SKM-1 treated with dmso at 0.1 percent for 144 hours (cell line): ENCODE results near the gene CNIH3.

Experiments used
- DNase-seq: peaks from one replicate; lab custom pipeline; 2025; ENCODE audit not compliant: unreplicated experiment; lab: John Stamatoyannopoulos, UW

Gene CNIH3

DNA sequence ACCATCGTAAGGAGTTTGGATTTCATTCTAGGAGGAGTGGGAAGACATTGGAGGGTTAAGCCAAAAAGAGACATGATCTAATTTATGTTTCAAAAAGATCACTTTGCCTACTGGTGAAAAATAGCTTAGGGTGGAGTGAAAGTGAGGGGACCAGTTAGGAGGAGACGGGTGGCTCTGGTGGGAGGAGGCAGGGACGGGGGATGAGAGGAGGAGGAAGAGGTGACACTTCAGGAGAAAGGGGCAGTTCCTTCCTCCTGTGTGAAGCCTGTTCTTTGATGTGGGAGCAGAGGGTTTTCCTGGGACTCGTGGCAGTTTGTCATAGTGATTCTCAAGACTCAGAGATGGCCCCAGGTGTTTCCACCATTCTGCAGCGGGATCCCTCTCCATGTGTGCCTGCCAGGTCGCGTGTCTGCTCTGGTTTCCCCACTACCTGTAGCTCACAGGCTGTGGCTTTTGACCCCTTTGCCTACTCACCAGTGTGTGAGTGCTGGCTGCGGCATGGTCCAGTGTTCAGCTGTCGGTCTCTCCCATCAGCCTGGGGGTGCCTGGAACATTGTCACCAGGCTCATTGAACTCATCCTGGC is 102.4 kb downstream of the CNIH3 start:
- DNase-seq, result no peak

DNA sequence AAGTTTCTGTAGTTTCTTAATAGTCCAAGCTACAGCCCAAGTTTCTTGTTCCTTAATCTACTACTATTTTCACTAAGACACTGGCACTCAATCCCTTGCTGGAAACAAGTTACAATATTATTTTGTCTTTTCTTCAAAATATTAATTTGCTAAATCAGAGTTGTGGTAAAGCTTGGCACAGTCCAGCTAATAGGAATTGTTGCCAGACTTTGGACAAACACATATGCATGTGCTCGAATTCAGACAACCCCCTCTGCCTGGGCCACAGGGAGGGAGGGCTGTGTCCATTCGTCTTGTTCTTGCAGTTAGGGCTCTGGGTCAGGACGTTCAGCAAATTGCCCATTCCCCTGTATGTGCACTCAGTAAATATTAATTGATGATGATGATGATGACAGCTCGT is 103.6 kb downstream of the CNIH3 start:
- DNase-seq, result no peak

DNA sequence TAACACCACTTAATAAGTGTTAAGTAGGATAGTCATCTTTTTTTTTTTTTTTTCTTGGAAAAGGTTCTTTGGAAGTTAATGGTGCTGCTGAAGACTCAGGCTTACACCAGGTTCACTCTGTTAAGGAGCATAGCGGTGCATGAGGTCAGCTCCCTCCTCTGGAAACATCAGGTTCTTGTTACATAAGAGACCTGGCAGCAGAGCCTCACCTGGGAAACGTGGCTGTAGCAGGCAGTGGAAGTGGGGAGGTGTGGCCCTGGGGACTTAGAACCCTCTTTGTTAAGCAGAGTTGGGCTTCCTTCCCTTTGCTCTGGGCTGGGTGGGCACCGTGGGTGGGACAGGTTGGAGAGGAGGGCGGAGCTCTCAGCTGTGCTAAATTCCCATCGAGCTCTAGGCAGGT is 104.1 kb downstream of the CNIH3 start:
- DNase-seq, result no peak

DNA sequence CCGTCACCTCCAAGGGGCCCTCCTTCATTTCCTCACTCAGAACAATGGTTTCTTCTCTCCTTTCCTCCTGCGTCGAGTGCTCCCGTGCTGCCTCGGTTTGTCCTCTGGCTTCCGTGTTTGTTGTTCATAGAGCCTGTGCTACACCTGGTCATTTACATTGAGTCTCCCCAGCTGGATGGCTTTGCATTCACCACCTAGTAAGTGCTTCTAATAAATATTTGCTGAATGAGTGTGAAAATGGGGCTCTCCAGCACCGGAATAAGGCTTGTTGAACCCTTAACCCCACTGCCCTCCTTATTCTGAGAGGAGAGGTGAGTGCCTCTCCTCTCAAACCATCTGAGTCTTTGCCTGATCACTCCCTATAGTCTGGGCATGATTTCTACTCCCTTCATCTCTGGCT is 104.9 kb downstream of the CNIH3 start:
- no peak for DNase-seq

DNA sequence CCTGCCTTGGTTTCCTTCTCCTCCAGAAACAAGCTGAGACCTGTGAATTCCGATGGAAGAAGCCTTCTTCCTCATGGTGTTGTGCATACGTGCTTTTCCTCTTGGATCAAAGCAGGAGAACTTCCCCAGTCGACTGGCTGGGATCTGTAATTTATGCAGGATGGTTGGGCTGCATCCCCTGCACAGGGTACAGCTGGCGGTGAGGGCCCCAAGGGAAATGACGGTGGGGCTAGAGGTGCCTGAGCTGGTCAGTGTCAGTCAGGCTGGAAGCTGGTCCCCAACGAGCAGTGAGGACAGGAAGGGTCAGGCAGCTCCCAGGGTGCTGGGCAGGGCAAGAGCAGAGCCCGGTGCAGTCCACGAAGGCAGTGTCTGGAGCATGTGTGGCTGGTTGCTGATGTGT is 106.7 kb downstream of the CNIH3 start:
- DNase-seq, result no peak

DNA sequence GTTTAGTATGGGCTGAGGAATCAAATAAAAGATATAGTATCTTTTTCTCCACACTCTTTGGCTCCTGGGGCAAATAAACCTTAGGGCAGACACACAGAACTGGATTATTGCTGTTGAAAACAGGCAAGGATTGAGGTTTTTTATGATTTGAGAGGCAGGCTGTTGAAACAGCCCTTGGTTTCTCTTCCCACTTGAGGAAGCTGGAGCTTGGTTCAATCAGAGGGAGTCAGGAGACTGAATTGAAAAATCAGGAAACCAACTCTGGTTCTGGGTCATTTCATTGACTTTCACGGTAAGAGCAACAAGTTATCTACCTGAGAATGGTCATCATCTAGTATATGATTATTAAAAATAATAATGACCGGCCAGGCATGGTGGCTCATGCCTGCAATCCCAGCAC is 108.4 kb downstream of the CNIH3 start:
- no peak for DNase-seq

DNA sequence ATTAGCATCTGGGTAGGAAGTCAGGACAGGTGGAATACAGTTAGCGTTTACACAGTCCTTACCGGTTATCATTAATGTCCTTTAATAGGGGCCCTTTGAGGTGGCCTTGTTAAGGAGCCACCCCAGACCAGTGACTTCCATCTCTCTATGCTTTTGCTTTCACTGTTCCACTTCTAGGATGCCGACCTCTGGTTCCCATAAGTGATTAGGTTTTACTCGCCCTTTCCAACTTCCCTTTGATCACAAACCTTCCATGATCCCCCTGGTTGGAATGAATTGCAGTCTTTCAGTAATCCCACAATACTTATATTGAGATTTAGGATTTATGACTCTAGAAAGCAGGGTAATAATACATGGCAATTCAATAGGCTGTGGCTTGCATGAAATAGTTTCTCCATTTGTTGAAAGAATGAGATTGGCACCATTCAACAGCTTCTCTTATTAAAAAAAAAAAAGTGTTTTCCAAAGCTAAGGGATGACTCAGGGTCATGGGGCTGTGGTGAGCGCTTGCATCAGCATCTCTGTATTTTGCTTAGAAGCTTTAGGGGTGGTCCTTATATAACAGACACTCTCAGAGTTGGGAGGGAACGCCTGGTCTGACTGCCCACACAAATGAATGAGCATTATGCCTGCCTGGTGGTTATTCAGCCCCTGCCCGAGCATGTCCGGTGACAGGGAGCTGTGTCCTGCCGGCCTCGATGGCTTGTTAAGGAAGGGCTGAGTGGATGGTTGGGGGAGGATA is 110.5 kb downstream of the CNIH3 start:
- no peak for DNase-seq

DNA sequence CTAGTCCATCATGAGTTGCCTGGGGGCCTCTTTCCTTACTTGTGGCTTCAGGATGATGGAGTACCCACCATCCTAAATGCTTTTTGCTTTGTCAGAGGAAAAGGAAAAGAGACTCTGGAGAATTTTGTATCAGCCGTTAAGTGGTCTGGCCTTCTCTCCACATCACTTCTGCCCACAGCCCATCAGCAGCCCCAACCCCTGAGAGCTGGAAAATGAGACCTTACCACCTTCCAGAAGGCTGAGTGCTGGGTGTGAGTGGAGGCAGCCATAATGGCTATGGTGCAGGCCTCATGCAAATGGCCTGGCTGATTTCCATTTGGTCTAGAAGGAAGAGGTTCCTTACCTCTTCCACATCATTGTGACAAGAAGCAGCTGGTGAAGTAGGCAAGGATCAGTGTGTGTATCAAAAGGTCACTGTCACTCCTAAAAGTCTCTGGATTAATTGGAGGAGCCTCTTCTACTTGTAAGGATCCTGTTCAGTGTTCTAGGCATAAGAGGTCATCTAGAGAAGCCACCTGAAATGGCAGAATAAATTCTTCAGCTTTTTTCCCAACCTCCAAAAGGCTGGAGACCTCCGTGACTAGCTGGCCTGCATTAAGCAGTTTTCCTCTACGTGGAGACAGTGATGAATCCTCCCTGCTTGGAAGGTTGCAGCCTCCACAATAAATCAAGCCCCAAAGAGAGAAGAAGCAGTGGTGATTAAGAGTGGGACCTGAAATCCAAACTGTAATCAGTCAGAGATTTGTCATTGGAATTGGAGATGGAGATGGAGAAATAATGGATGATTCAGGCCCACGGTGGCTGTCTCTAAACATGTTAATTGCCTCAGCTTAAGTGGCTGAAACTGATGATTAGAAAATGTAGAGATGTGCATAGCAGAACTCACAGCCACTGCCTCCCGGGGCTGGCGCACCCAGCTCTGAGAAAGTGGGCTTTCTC is 111.5 kb downstream of the CNIH3 start:
- no peak for DNase-seq

DNA sequence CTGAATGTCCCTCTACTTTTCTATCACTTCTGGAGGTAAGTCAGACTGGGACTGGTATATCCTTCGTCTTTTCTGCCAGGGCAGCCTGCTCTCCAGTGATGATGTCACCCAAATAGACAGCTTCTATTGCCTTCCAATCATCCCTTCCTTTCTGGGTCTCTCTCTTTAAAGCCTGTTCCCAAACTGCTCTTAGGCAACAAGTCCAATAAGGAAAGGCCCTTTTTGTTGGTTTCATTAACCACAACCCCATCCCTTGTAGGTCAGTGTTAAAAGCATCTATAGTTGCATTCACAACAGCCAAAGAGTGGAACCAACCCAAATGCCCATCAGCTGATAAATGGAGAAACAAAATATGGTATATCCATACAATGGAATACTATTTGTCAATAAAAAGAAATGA is 114.4 kb downstream of the CNIH3 start:
- no peak for DNase-seq

DNA sequence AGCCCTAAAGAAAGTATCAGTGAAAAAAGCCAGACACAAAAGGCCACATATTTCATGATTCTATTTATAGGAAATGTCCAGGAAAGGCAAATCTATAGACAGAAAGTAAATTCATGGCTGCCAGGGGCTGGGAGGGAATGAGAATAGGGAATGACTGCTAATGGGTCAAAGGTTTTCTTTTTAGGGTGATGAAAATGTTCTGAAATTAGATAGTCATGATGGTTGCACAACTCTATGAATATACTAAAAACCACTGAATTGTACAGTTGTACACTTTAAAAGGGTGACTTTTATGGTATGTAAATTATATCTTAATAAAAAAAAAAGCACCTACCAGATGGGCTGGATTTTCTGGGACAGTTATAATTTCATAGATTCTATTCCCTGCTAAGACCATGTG is 114.8 kb downstream of the CNIH3 start:
- no peak for DNase-seq

DNA sequence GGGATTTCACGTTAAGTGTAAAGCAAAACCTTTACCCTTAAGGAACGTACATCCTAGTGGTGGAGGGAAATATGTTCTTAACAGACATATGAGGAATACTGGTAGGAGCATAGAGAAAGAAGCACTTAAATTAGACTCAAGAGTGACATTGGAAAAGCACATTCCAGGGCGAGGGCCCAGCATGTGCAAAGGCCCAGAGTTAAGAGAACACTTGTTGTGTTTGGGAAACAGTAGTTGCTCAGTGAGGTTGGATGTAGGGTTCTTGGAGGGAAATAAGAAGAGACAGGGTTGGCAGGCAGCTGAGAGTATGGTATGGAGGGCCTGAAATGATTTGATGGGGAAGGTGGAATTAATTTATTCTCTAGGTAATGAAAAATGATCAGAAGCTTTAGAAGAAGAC is 115.5 kb downstream of the CNIH3 start:
- no peak for DNase-seq

DNA sequence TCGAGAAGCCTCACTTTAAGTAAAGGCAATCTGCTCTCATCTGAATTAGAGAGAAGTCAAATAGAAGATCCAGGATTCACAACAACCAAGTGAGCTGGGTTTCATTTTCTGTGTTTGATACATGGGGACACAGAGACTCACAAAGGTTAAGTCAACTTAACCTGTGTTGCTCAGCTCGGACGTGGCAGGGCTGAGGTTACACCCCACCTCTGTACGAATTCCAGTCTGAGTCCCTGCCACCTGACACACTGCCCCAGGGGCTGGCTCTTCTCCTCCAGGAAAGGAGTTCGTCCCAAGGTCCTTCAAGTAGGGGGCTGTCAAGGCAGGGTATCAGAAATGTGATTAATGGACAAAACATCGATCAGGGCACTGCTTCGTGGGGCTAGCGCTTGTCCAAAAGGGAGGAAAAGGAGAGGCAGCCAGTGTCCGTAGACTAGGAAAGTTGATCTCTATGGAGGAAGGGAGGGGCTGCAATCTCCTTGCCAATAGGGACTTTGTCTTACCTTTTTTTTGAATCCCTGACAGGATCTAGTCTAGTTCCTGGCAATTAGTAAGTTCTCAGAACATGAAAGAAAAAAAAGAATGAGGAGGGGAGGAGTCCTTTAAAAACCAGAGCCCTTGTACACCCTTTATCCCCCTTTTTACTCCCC is 116.4 kb downstream of the CNIH3 start:
- no peak for DNase-seq

DNA sequence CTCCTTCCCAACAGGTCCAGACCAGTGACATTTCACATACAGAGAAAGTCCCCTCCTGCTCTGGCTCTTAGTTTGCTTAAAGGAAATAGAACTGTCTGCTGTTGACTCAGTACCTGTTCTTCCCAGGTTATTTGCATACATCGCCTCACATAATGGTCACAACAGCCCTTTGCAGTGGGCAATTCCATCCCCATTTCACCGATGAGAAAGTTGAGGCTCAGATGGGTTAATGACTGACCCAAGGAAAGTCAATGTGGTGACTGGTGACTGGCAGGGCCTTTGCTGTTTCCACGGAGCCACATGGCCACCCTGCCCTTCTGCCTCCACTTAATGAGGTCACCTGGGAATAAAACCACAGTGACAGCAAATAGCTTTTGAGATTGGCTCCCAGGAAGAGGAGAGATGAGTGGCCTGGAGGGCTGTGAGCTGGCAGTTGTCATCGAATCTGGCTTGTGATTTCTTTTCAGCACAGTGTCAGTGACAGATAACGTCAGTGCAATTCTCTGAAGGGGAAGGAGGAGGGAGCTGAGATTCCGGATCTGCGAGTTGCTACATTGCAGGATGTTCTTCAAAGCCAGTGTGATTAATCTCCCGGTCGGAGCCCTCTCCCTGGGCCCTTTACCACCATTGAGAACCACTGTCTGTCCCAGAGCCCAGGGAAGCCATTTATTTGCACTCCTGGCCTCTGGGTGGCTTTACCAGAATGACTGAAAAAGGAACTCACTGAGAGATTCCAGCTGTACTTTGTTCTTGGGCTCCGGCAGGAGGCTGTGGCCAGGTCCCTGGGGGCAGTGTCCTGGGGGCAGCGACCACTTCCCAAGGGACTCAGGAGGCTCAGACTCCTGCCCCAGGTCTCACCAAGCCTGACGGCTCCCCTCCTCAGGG is 117.2 kb downstream of the CNIH3 start:
- DNase-seq, result no peak

DNA sequence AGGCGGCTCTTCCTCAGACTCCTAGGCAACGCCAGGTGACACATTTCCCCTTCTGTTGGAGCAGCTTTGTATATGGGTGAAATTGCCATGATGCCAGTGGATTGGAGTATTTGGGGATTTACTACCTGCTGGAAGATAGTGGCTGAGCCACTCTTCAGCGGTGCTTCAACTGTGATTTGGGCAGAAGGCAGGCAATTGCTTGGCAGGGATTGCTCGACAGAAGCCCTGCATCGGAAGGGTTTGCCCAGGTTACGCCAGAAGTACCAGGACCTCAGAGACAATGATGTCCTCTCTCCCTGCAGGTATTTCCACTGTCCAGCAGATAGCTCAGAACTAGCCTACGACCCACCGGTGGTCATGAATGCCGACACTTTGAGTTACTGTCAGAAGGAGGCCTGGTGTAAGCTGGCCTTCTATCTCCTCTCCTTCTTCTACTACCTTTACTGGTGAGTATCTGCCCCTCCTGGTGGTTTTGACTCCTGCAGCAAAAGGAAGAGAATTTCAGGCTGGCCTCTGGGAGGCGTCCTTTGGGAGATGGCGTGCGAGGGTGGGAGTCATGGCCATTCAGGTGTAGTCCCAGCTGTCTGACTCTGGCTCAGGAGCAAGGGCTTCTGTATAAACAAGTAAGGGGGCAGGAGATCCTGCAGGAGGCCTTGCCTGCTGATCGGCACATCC is 118.3 kb downstream of the CNIH3 start:
- DNase-seq, result no peak

DNA sequence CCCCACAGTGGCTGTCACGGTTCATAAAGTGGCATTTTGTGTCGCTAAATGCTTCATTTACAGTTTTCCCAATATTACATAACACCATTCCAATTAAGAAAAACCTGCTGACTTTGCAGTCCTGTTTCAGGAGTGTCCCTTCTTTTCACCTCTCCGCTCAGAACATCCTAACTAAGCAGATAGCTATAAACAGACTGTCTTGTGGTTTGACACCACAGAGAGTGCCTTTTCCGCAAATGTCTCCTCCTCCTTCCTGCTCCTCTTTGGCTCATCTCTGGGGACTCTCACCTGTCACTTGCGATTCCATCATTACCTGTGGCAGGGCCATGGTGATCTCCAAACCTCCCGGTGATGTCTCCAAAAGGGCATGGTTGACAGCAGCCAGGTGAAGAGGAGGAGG is 119.0 kb downstream of the CNIH3 start:
- no peak for DNase-seq

DNA sequence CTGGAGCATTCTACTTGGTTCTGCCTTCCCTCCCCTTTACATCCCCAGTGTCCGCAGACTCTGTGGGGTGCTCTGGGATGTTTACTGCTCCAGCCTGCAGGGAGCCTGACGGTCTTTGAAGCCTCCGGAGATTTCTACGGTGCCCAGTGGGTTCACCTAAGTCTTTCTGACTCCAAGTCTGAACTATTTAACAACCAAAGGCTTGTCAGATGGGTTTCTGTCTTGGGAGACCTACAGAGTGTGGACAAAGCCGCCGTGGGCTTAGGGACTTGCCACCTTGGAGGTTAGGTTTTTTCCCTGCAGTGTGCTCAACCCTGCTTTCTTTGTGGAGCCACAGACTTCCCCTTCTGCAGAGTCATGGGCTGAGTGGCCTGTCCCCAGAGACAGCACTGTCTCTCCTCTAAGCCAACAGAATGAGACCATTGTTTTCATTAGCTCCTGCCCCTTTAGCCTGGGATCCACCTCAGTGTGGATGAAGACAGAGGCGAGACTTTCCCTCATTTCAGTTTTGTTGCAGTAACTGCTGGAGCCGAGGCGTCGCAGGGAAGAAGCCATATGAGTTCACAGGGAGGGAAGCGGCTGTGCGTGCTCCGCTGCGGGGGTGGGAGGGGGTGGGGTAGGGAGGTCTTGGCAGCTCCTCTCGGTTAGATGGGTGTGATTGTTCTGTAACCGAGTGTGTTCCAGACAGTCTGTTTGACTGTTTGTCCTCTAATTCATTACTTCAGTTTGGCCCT is 120.7 kb downstream of the CNIH3 start:
- DNase-seq, result no peak

DNA sequence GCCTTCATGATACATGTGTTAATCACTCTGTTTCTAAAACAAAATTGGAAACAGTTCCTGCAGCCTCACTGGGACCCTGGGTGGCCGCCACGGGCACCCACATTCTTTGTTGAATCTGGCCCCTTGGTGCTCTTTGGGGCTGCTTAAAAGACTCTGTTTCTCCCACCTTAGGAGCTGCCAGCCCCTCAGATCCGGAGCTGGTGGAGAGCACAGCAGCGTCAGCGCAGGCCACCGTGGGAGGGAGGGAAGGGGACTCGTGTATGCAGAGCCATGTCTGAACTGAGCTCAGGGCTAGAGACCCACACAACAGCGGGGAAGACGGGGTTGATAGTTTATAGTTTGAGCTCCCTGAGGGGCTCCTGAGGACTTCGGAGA is 121.2 kb downstream of the CNIH3 start:
- no peak for DNase-seq

DNA sequence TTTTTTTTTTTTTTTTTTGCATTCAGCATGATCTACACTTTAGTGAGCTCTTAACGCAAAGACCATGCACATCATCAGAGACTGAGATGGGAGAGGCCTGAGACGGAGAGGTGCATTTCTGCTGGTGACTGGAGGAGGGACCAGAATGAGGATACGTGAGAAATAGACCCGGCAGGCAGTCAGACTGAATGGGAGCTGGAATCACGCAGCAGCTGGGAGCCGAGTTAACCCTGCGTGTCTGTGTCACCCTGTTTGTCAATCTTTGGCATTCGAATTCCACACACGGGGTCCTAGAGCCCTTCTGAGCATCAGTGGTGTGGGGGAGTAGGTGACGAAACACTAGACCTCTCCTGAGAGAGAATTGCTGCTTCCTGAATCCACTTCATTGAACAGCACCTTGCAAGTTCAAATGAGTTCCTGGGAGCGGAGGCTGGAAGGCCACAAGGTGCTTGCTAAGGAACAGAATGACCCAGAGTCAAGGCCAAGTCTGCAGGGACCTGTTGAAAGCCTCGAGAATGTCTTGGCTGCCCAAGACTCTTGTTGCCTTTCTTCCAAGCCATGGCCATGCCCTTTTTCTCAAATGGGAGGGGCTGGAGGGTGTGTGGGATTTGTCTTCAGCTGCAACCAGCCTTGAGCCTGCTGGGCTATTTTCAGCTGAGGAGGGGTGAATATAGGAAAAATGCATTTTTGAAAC is 123.3 kb downstream of the CNIH3 start:
- no peak for DNase-seq
